Measurements from ENCODE around the gene FAM135A.
"Not testable (repeated sequence)": the region's sequence is repeated elsewhere in the genome, so short reads cannot be mapped to it uniquely, and the experiment has no call there.

FAM135A gene

GRCh38 chr6:70537266-70537665 is 124.0 kb downstream of the FAM135A start:
- no peak for DNase-seq

DNA sequence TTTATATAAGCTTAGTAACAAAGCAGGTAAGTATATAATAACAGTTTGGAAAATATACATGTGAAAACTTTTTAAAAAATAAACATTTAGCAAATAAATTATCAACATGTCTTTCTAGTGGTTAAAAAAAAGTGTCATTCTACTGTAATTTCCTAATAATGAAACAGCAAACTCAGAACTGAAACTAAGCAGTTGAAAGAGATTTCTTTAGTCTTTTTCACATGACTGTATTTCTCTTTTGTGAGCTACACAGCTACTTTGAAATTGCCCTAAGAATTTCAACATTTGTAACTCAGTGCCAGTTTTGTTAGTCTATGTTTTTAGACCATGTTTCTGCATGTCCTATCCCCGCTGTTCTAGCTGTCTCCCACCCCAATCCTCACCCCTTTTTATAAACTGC is 125.1 kb downstream of the FAM135A start:
- DNase-seq = no peak

DNA sequence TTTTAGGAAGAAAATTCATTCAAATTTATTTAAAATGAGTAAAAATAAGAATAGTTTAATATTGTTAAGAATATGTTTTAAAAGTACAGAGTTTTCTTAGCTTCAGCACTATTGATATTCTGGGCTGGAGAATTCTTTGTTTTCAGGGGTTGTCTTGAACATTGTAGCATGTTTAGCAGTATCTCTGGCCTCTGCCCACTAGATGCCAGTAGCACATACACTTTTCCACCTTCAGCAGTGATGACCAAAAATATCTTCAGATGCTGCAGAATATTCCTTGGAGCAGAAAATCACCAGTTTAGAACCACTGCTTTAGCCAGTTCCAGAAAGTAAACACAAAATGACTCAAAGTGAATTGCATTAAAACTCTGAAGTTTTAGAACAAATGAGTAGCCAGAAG is 134.0 kb downstream of the FAM135A start:
- DNase-seq = peak in 5 of 51 donors; percentile 1 to 19 (median 8)

- DNase-seq = no peak
Measured at GRCh38 chr6:70547905-70548304, 134.6 kb downstream of the FAM135A start.

DNA sequence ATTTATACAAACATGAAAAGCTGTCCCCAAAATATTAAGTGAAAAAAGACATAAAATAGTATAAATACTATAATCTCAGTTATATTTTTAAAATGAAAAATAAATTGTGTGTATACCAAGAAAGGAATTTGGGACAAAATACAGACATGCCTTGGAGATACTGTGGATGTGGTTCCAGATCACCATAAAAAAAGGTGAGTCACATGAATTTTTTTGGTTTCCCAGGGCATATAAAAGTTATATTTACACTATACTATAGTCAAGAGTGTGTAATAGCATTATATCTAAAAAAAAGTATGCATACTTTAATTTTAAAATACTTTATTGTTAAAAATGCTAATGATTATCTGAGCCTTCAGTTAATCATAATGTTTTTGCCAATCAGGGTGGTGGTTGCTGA is 136.0 kb downstream of the FAM135A start:
- DNase-seq = no peak

- no peak for DNase-seq
Measured at GRCh38 chr6:70551566-70551965, 138.3 kb downstream of the FAM135A start.

DNA sequence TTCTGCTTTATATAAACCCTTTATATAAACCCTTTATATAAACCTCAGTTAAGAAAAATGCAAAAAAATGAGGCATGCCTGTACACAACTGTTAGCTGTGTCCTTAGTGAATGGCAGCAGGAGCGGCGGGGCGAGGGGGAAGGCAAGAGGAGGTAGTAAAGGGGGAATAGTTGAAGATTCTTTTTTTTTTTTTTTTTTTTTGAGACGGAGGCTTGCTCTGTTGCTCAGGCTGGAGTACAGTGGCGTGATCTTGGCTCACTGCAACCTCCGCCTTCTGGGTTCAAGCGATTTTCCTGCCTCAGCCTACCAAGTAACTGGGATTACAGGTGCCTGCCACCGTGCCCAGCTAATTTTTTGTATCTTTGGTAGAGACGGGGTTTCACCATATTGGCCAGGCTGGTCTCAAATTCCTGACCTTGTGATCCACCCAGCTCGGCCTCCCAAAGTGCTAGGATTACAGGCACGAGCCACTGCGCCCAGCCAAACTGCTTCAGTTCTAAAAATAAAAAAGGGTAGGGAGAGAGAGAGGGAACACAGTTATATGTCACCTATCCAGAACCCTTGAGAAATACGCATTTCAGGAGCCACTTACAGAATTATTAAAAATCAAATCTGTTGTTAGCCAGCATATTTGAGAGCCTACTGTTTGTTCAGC is 139.1 kb downstream of the FAM135A start:
- not testable (repeated sequence) for DNase-seq

DNA sequence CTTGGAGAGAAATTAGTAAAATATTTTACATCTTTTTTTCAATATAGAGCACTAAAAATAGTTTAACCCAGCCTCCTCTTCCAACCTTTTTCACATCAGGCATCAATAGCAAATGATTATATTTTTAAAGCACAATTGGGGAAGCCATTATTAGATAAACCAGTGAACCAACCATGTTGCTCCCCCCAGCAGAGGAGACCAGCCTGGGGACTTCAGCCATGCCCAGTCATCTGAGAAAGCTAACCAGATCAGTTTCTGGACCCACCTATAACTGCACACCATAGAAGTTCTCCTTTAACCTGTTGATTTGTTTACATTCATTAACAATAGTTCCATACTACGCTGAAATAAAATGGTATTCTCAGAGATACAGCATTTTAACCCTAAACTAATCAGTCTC is 139.7 kb downstream of the FAM135A start:
- DNase-seq = no peak

- DNase-seq = no peak
Measured at GRCh38 chr6:70557998-70558397, 144.7 kb downstream of the FAM135A start.

DNA sequence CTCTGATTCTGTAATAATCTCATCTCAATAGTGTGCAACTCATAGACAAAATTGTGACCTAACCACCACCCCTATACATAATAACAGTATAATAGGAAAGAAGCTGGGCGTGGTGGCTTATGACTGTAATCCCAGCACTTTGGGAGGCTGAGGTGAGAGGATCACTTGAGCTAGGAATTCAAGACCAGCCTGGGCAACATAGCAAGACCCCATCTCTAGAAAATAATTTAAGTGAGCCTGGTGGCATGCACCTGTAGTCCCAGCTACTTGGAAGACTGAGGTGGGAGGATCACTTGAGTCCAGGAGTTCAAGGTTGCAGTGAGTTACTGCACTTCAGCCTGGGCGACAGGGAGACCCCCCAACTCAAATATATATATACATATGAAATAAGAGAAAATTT is 149.1 kb downstream of the FAM135A start:
- not testable (repeated sequence) for DNase-seq

- no peak for DNase-seq
Measured at GRCh38 chr6:70563530-70563929, 150.2 kb downstream of the FAM135A start.

DNA sequence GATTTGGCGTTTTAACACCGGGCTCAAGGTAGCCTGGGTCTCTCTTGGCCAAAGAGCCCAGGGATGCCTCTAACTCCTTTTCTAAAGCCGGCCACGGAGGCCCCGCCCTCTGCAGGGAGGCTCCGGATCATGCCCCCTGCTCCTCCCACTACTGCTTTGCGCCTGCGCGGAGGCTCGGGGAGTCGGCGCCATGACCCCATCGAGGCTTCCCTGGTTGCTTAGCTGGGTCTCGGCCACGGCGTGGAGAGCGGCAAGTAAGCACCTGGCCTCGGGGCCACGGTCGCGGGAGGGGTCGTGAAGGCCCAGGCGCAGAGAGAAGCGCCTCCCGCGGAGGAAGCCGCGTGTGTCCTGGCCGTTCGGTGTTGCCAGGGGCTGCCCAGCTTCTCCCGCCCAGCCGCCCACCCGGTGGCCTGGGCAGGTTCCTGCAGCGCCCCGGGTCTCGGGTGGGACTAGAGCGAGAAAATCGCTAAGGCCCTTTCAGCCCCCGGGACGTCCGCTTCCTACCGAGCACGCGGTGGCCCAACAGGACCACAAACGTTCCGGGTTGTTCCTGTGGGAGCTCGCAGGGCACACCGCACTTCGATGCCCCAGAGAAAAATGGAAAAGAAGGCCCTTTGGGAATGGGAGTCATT is 153.6 kb downstream of the FAM135A start, which contains the start of gene SDHAF4:
Gene SDHAF4 (plus strand): TSS at position 180 of the 632 bp plus-strand sequence. CDS start 11 bp downstream, at position 191.
- peak; percentile 69 to 95 (median 88) for DNase-seq

- no peak for DNase-seq
Measured at GRCh38 chr6:70574643-70575042, 161.3 kb downstream of the FAM135A start.

GRCh38 chr6:70575899-70576495 is 162.7 kb downstream of the FAM135A start:
- DNase-seq = no peak

GRCh38 chr6:70586114-70586513 is 172.8 kb downstream of the FAM135A start:
- DNase-seq = no peak

- DNase-seq = no peak
Measured at GRCh38 chr6:70590400-70590799, 177.1 kb downstream of the FAM135A start.

GRCh38 chr6:70592391-70593117 is 179.2 kb downstream of the FAM135A start:
- DNase-seq = no peak

DNA sequence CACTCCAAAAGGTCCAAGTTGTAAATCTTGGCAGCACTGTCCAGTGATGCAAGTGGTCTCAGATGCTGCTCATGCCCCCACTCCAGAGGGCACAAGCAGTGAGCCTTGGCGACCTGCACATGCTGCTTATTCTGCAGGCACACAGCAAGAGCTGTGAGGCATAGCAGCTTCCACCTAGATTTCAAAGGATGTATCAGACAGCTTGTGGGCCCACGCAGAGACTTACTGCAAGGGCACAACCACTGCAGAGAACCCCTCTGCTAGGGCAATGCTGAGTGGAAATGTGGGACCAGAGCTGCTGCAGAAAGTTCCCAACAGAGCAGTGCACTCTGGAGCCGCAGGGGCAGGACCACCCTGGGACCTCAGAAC is 179.8 kb downstream of the FAM135A start:
- DNase-seq = no peak

DNA sequence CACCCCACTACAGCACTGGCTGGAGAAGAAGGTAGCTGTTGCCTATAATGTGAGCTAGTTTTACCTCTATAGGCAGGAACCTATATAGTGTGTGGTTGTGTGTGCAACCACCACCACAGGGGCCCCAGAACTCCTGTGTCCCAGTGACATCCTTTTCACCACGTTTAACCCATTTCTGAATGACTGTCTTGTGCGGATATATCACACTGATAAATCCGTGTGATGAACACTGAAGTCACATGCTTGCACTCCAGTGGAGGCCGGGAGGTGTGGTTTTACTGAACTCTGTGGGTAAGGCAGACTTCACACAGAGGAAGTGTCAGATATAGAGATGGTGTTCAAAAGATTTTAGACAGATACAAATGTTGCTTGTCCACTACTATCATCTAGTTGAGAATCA is 185.9 kb downstream of the FAM135A start:
- DNase-seq = no peak

- no peak for DNase-seq
Measured at GRCh38 chr6:70601014-70601413, 187.7 kb downstream of the FAM135A start.

DNA sequence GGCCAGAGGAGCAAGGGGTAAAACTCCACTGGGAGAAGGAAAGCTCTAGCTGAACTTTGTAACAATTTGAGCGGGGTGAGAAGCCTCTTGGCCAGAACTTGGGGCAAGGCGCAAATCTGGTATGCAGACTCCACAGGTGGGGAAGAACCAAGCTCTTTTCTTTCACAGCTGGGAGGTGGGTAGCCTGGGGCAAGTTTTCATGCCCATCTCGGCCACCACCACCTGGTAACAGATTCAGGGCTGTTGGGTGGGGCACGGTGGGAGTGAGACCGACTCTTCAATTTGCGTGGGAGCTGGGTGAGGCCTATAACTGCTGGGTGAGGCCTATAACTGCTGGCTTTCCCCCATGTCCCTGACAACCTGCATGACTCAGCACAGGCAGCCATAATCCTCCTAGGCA is 190.9 kb downstream of the FAM135A start:
- DNase-seq = no peak

DNA sequence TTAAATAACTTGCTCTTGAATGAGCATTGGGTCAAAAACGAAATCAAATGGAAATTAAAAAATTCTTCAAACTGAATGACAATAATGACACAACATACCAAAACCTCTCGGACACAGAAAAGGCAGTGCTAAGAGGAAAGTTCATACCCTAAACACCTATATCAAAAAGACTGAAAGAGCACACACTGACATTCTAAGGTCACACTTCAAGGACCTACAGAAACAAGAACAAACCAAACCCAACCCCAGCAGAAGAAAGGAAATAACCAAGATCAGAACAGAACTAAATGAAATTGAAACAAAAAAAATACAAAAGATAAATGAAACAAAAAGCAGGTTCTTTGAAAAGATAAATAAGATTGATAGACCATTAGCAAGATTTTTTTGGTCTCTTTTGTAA is 194.1 kb downstream of the FAM135A start:
- DNase-seq = not testable (repeated sequence)
